ELR (cell line): Measurements from ENCODE around the gene ANKRD37.

ENCODE experiments used
- DNase-seq: peaks from one replicate; pipeline ENCODE4 v3.0.0-alpha.2; 2015; ENCODE audit warnings: low read depth

Gene ANKRD37

DNA sequence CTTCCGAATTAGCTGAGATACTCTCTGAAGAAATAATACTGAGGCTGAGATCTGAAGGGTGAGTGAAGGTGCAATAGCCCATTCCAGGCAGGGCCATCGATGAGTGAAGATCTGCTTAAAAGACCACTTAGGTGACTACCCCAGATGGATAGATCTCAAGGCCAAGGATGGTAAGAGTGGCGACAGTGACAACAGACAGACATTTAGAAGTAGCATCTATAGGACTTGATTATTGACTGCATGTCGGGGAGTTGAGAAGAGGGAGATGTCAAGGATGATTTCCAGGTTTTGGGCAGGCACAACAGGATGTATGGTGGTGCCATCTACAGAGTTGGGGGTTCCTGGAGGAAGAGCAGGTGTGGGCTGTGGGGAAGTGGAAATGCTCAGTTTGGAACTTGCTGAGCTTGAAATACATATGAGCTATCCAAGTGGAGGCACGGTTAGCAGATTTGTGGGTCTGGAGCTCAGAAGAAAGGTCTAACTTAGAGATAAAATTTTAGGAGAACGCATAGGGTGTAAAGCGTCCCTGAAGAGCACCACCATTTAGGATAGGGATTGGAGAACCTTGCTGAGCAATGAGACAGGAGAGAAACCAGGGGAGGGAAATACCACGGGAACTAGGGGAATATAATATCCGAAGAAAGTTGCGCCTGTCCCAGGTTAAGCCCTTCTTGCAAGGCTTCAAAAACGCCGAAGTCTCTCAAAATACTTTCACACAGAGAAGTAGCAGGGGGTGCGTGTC lies 28.4 kb downstream of the ANKRD37 start:
- no peak for DNase-seq

DNA sequence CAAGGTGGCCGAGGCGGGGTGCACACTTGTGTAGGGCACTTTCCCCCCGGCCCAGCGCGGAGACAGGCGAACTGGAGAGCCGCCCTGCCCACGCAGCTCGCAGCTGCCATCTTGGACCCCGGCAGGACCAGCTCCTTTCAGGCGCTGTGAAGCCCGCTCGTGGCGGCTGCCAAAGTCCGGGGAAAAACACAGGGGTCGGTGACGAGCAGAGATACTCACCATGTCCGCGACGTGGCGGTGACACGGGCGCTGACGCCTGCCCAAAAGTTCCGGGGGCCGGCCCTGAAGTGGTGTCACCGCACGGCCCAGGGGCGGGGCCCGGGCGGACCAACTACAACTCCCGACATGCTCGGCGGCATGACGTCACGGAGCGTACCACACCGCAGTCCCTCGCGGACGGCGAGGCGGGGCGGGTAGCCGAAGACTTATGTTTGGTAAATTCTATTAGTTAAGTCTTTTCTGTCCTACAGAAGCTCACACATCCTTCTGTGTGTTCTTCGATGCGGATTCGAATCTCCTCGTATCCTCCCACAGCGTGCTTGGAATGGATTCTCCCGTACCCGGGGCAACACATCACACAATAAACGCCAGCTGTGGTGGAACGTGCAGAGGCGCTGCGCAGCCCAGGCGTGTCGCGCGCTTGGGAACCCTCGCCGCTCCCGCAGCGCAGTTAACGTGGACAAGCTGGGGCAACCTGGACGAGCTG lies 29.2 kb downstream of the ANKRD37 start, which contains the start of gene UFSP2:
UFSP2 (minus strand) TSS at position 318 of the 706 bp plus-strand sequence; CDS start at position 222, 96 bp downstream.
- DNase-seq = peak; percentile 88

DNA sequence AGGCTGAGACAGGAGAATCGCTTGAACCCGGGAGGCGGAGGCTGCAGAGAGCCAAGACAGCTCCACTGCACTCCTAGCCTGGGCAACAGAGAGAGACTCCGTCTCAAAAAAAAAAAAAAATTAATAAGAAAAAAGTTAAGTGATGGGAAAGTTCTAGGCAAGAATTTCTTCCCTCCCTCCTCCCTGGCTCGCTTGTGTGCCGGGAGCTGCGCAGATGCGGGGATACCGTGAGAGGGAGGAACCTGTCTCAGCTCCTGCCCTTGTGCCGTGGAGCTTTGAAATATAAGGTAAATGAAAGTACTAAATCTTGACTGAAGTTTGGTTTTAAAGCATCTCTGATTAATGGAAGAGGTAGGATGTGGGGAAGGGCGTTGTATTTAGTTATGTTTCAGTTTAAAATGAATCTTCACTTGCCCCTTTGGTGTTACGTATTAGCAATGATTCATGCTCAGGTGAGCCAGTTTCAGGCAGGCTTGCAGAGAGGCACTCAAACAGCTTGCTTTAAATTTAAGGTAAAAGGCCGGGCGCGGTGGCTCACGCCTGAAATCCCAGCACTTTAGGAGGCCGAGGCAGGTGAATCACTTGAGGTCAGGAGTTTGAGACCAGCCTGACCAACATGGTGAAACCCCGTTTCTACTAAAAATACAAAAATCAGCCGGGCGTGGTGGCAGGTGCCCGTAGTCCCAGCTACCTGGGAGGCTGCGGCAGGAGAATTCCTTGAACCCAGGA lies 30.5 kb downstream of the ANKRD37 start:
- DNase-seq = no peak

DNA sequence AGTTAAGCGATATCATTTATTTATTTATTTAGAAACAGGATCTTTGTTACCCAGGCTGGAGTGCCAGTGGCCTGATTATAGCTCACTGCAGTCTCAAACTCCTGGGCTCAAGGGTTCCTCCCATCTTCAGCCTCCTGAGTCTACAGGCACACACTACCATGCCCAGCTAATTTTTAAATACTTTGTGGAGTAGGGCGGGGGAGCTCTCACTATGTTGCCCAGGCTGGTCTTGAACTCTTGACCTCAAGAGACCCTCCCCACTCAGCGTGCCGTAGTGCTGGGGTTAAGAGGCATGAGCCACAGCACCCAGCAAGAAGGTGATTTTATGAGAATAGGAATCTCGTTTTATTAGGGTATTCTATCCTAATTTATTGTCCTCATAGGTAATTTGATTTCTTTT lies 33.0 kb downstream of the ANKRD37 start:
- no peak for DNase-seq

DNA sequence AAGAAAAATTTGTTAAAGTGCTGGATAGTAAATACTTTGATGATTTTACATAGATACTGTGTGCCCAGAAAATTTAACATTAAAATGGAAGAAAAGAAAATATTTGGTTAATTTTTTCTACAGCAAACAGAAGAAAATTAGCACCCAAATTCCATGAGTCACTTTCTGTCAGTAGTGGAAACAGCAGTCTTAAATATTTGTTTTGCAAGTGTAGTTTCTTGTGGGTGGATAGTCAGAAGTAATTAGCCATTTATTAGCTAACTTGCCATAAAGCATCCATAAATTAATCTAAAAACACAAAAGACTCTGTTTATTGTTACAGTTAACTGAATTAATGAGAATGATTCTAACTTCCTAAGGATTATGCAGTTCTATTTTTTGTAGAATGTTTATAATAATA lies 38.8 kb downstream of the ANKRD37 start:
- no peak for DNase-seq

DNA sequence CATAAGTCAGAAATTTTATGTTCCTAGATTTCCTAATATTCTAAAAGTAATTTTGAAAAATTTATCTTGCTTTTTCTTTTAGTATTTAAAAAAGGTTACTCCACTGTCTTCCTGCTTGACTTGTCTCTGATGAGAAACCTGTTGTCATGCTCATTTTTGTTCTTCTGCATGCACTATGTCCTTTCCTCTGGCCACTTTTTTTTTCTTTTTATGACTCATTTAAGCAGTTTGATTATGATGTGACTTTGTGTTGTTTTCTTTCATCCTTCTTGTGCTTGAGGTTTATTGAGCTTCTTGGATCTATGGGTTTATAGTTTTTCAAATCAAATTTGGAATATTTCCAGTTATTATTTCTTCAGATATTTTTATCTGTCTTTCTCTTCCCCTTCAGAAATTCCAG lies 41.2 kb downstream of the ANKRD37 start:
- DNase-seq = no peak

DNA sequence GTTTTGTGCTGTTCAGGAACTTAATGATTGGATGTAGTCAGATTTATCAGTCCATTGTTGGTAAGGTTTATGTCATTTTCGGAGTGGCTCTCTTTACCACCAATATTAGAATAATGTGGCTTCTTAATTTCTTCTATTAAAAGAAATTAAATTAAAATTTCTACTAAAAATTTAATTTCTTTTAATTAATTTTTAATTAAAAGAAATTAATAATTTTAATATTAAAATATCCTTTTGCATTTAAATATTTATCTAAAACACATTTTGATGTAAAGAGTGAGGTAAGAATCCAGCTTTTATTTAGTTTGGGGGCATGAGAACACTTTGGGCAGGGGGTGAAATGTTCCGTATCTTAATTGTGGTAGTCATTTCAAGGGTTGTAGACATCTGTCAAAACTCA lies 44.8 kb downstream of the ANKRD37 start:
- DNase-seq = no peak

DNA sequence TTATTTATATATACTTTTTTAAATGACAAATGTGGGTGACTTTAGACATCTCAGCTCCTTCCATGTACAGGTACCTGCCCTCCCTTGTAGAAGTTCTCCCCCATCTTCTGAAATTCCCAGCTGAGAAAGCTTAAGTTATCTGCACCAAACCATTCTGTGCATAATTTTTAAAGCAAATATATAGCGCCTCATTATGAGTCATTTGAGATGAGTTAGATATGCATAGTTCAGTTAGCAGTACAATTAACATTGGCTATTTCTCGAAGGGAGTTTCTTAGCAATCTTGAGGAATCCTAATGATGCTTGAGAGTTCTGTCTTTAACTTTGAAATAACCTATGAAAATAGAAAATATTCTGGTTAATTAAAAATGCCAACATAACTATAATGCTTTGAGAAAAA lies 48.6 kb downstream of the ANKRD37 start:
- DNase-seq = no peak
